NCI-H345 treated with DMSO at 0.1 percent for 48 hours (cell line): ENCODE data around the gene CRELD2.

ENCODE experiments used
- DNase-seq: peaks from one replicate; lab custom pipeline; 2025; ENCODE audit not compliant: unreplicated experiment; lab: John Stamatoyannopoulos, UW

The CRELD2 gene

DNA sequence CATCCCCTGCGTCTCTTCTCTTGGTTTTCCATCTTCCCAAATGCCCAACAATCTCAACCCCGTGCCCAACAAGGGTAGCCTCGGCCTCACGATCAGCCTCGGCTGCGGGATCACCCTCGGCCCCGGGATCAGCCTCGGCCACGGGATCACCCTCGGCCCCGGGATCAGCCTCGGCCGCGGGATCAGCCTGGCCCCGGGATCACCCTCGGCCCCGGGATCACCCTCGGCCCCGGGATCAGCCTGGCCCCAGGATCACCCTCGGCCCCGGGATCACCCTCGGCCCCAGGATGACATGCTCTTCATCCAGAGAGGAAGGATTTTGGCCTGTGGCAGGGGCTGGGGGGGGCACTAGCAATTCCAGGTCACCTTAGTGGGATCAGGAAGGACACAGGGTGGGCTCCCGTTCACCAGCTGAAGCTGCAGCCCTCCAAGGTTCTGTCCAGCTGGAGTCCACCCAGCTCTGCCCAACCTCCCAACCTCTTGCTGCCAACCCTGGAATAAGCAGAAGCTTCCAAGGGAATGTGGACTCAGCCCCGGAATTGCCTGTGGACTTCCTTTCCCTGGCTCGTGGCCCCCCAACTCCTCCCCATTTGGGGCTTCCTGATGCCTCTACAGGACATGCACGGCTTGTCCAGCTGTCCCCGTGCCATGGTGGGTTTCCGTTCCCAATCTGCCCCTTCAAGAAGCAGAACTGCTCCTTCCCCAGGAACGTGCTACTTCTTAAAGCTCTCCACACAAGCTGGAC lies 6.4 kb upstream of the CRELD2 start:
- DNase-seq, result no peak

DNA sequence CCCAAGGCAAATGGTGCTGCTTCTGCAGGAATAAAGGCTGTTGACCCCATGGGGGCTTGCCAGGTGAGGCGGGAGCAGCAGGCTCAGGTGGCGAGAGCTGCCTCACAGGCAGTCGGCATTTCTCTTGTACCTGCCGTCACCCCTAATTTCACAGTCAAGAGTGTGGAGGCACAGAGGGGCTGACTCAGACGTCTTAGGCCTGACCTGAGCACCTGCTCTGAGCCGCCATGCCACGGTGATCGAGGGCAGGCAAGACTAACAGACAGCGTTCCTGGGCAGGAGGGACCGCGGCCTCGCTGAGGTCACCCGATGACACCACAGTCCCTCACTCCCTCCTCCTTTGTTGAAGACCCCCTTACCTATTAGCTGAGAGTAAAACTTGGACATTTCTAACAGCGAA lies 5.4 kb upstream of the CRELD2 start:
- no peak for DNase-seq

DNA sequence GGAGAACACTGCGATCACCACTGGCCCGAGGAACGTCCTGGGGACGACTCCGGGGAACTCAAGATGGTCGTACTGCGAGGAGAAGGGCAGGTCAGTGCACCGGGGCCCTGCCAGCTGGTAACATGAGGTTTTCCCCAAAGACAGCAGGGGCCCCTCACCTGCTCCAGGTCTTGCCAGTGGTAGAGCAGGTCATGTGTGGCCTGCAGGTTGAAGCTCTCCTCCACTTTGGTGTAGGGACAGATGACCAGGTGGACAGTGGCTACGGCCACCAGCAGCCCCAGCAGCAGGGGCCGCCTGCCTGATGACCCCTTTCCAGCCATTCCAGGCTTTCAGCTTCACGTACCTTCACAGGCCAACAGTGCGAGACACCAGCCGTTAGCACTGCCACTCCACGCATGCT lies 5.0 kb upstream of the CRELD2 start:
- DNase-seq, result no peak

- no peak for DNase-seq
These were observed 4.2 kb upstream of the CRELD2 start for GRCh38 chr22:49914256-49914655.

- no peak for DNase-seq
These were observed 2.8 kb upstream of the CRELD2 start for GRCh38 chr22:49915610-49916009.

- no peak for DNase-seq
These were observed 1.6 kb upstream of the CRELD2 start for GRCh38 chr22:49916831-49917230.

- no peak for DNase-seq
These were observed 762 bp downstream of the CRELD2 start for GRCh38 chr22:49918911-49919881.

DNA sequence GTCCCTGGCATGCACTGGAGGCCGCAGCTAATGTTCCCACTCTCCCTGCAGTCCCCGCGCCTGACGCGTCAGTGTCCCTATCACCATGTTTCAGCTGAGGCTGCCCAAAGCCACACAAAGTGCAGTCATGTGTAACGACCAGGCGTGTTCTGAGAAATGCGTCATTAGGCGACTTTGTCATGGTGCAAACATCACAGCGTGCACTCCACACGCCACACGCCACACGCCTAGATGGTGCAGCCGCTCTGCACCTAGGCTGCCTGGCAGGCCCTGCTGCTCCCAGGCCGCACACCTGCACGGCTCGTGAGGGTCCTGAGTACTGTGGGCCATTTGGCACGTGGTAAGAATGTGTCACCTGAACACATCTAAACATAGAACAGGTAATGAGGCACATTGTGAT lies 2.4 kb downstream of the CRELD2 start:
- DNase-seq, result no peak

DNA sequence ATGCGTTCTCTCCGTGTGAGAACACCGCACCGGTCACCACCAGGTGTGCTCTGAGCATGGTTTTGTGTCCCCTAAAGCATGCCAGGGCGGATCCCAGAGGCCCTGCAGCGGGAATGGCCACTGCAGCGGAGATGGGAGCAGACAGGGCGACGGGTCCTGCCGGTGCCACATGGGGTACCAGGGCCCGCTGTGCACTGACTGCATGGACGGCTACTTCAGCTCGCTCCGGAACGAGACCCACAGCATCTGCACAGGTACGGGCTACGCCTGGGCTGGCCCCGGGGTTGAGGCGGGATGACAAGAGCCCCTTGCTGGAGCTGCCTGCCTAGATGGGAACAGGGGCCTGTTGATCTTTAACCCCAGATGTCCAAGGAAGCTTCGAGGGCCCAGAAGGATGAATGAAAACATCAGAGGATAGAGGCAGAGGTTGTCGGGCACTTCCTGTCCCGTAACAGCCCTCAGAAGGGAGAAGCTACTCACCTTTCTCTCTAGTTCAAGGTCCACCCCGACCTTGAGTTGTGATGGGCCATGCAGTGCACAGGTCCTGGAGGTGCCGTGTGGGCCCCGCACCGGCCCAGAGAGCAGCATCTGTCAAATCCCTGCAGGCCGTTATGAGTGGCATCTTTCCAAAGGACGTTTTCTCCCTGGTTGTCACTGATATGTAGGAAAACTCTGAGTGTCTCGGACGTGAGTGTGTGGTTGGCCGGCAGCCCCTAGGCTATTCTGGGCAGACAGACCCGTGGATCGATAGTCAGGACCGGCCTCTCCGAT lies 3.3 kb downstream of the CRELD2 start:
- DNase-seq, result no peak

DNA sequence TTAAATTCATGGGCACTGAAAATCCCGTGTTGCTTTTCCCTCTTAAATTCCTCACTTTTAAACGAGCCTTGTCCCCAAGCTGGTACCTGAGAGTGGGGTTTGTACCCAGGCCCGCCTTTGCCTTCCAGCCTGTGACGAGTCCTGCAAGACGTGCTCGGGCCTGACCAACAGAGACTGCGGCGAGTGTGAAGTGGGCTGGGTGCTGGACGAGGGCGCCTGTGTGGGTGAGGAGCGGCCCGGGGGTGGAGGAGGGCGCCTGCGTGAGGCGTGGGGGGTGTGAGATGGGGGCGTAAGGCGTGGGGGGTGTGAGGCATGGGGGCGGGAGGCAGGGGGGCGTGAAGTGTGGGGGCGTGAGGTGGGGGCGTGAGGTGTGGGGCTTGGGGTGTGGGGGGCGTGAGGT lies 4.0 kb downstream of the CRELD2 start:
- no peak for DNase-seq

DNA sequence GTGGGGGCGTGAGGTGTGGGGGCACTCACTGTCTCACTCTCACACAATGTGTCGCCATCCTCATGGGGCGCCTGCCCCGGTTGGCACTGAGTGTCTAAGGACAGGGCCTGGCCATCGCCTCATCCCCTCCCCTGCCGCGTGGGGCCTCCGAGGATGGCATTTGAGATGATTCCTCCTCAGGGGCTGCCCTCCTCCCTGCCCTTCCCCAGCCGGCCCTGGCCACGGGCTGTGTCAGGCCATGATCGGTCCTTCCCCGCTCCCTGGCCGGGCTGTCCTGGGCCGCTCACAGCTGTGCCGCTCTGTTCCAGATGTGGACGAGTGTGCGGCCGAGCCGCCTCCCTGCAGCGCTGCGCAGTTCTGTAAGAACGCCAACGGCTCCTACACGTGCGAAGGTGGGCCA lies 4.5 kb downstream of the CRELD2 start:
- no peak for DNase-seq

DNA sequence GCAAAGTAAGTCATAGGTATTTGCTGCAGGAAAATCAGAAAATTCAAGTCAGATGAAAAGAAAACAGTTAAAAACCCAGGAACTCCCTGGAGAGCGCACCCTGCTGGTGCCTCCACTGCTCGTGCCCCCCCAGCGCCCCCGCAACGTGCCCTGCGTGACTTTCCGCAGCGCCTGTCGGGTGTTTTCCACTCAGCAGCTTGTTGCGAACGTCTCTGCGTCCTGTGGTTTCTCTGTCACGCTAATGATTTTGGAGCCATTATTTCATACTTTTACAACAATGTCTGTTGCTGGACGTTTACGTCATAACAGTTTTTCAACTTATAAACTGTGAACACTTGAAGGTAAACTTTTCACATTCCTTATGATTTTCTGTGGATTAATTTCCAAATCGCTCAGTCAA lies 5.0 kb downstream of the CRELD2 start:
- no peak for DNase-seq

DNA sequence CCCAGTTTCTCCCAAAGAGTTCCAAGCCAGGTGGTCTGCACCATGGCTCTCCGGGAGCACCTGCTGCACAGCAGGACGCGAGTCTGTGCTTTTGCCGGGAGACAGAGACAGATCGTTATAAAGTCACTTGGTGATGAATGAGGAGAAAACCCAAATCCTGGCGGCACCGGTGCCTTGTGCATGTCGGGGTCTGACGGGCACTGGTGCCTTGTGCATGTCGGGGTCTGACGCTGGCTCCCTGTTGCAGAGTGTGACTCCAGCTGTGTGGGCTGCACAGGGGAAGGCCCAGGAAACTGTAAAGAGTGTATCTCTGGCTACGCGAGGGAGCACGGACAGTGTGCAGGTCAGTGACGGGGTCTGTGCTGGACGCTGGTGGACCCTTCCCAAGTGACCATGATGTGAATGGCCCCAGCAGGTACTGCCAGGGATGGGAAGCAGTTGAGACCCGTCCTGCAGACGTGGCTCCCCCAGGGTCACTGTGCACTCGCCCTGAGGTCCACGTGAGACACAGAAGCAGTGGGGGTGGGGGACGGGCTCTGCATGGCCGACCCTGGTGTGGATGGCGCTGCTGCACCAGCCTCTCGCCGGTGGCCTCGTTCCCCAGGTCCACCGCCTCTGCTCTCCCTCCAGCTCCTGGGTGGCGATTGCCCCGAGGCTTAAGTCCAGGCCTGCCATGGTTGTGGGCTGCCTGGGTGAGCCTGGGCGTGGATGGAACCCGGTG lies 5.8 kb downstream of the CRELD2 start:
- no peak for DNase-seq

GRCh38 chr22:49925525-49926128 lies 7.2 kb downstream of the CRELD2 start:
- DNase-seq, result no peak

GRCh38 chr22:49926916-49927315 lies 8.5 kb downstream of the CRELD2 start:
- no peak for DNase-seq

- no peak for DNase-seq
These were observed 9.2 kb downstream of the CRELD2 start for GRCh38 chr22:49927483-49928184.

DNA sequence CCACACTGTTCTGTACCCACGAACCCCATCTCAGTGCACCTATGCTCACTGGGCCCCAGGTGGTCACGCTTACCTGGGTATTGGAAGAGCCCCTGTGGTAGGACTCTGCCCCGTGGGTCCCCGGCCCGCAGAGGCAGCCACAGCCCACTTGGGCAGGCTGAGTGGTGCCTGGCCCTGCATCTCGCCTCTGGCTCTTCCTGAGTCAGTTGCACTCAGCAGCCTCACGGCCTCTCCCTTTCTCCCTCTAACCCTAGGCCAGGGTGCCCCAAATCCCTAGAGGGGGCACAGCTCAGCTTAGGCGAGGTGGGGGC lies 9.7 kb downstream of the CRELD2 start:
- DNase-seq, result no peak

DNA sequence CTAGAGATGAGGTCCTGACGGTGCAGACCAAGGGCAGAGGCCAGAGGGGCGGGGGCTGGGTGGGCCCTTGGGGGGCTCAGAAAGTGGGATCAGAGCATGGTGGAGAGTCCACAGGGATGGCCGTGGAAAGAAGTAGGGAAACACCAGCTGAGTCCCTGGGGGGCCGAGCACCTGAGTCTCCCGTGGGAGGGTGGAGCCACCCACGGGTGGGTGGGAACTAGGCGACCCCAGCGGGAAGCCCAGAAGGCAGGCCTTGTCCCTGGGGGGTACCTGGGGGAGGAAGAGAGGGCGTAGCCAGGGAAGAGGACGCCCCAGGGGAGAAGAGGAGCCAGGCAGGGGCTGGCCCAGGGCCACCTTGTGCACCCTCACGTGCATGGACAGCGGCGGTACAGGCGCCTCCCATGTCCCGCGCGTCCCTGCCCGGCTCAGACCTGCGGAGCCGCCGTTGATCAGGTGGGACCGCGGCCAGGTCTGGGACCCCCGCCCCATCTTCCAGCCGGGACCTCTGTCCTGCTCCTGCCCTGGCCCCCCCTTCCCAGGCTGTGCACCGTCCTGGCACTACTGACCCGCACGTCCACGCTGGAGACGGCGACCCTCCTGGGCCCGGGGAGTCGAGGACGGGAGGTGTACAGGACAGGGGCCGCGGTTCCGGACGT lies 10.2 kb downstream of the CRELD2 start:
- no peak for DNase-seq

DNA sequence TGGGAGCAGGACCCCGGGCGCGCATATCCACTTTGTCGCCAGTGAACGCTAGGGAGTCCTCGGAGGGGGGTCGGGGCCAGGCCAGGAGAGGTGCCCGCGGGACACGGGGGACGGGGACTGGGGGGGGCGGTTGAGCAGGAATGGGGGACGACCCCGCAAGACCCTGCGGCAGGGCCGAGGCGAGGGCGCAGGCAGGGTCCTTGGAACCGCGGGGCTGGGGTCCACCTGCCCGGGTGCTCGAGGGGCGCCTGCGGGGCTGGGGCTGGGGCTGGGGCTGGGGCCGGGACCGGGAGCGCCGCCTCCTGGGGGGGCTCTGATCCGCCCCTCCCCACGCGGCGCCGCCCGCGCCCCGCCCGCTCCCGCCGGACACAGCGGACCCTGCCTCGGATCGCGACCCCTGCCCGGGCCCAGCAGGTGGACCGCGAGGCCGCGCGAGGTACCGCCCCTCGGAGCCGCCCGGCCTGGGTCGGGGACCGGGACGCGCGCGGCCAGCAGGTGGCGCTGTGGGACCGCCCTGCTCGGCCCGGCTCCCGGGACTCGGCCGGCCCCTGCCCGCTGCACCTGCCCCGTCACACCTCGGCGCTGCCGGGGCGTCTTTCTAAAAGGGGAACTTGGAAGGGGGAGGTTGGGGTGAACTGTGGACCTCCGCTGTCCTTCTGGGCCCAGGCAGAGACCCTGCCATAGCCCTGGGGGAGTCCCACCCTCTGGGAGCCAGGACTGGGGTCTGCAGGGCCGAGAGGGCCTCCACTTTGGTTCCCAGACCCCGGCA lies 11.0 kb downstream of the CRELD2 start:
- DNase-seq, result no peak
